NOMO-1 treated with dmso at 0.1 percent for 144 hours (cell line): Measurements from ENCODE around the gene ZBTB26.
"Not testable (repeated sequence)": the region's sequence is repeated elsewhere in the genome, so short reads cannot be mapped to it uniquely, and the experiment has no call there.

ENCODE experiments used
- DNase-seq: peaks from one replicate; lab custom pipeline; 2025; ENCODE audit not compliant: unreplicated experiment; lab: John Stamatoyannopoulos, UW

Gene ZBTB26

GRCh38 chr9:122929796-122930354 is 1.4 kb downstream of the ZBTB26 start:
- no peak for DNase-seq

GRCh38 chr9:122923947-122924346 is 7.4 kb downstream of the ZBTB26 start:
- no peak for DNase-seq

GRCh38 chr9:122922713-122923112 is 8.6 kb downstream of the ZBTB26 start:
- DNase-seq: no peak

GRCh38 chr9:122918310-122918709 is 13.0 kb downstream of the ZBTB26 start:
- no peak for DNase-seq

- DNase-seq: peak; percentile 73
Measured at GRCh38 chr9:122912964-122913673, 18.2 kb downstream of the ZBTB26 start, which contains the start of gene ZBTB6. ZBTB6 (minus strand) TSS chr9:122913323; CDS start chr9:122912072, 1,251 bp downstream.

GRCh38 chr9:122912671-122912963 is 18.7 kb downstream of the ZBTB26 start:
- no peak for DNase-seq

GRCh38 chr9:122906122-122906521 is 25.2 kb downstream of the ZBTB26 start:
- not testable (repeated sequence) for DNase-seq

- peak; percentile 98 for DNase-seq
Measured at GRCh38 chr9:122904823-122905710, 26.2 kb downstream of the ZBTB26 start, which contains the start of gene RC3H2. RC3H2 (minus strand) TSS chr9:122905359; CDS start chr9:122897509, 7,850 bp downstream.

GRCh38 chr9:122904466-122904822 is 26.9 kb downstream of the ZBTB26 start:
- DNase-seq: no peak

GRCh38 chr9:122900791-122901190 is 30.5 kb downstream of the ZBTB26 start:
- no peak for DNase-seq

- no peak for DNase-seq
Measured at GRCh38 chr9:122897969-122898368, 33.3 kb downstream of the ZBTB26 start.

GRCh38 chr9:122888480-122888879 is 42.8 kb downstream of the ZBTB26 start:
- DNase-seq: no peak

GRCh38 chr9:122883125-122883524 is 48.2 kb downstream of the ZBTB26 start:
- DNase-seq: no peak

- DNase-seq: no peak
Measured at GRCh38 chr9:122879443-122879842, 51.9 kb downstream of the ZBTB26 start.

- no peak for DNase-seq
Measured at GRCh38 chr9:122875523-122875922, 55.8 kb downstream of the ZBTB26 start.

- not testable (repeated sequence) for DNase-seq
Measured at GRCh38 chr9:122867276-122867675, 64.0 kb downstream of the ZBTB26 start.

- DNase-seq: no peak
Measured at GRCh38 chr9:122866079-122866478, 65.2 kb downstream of the ZBTB26 start.
